B cell (primary cell): ENCODE data around the gene RILP. TPM values are rescaled to one million over a fixed set of nuclear protein-coding genes. Genes with fewer than 3 reads are reported as not detected.
A peak's percentile ranks its signal among the peaks of the same experiment; 100 is the strongest.

Experiments
- ATAC-seq: fragments of 200-7000 bp; cut with Tn5 transposase; one replicate; pipeline ENCODE4 v1.10.0; 2021; ENCODE audit warnings: low read depth, mild to moderate bottlenecking, moderate number of reproducible peaks, moderate library complexity
- CTCF ChIA-PET: fragments of 350-600 bp; sonication (Branson Sonifier 250); formaldehyde crosslinking; loops from one replicate; lab custom pipeline; 2021; ENCODE audit warnings: antibody characterized with exemption, inconsistent platforms; lab: Charles Lee
- POLR2A ChIA-PET: fragments of 350-600 bp; sonication (Branson Sonifier 250); formaldehyde crosslinking; loops from one replicate; lab custom pipeline; 2021; ENCODE audit warnings: antibody characterized with exemption; lab: Charles Lee
- DNase-seq: peaks from one replicate; pipeline ENCODE4 v3.0.0; 2013
- H2AFZ ChIP-seq: 2 replicates; pipeline ENCODE4 v1.6.1; 2012; ENCODE audit warnings: mild to moderate bottlenecking, low read depth, low read length; ENCODE audit not compliant: insufficient read depth, poor library complexity, severe bottlenecking
- H3K27ac ChIP-seq, 2 donors: 1 replicate in 1 of 2; 2 replicates in 1 of 2; pipeline ENCODE4 v1.5.1; 2012 to 2013; ENCODE audit warnings: low read length in 2 of 2, mild to moderate bottlenecking in 2 of 2, moderate library complexity in 1 of 2
- H3K27me3 ChIP-seq, 4 experiments: fragments of 200-600 bp in 1 of 4; sonication (generic) in 1 of 4; replicated peaks in 1 of 4; 1 replicate in 2 of 4; 2 replicates in 2 of 4; pipeline versions ENCODE4 v1.6.1 to v1.7.0; 2013 to 2016; ENCODE audit warnings: low read length in 3 of 4, mild to moderate bottlenecking in 2 of 4, mixed read lengths in 1 of 4, moderate library complexity in 1 of 4; ENCODE audit not compliant: insufficient read depth in 4 of 4, control insufficient read depth in 3 of 4; ENCODE audit errors: control extremely low read depth in 1 of 4
- H3K36me3 ChIP-seq, 2 experiments: replicated peaks in 1 of 2; 1 replicate in 1 of 2; 2 replicates in 1 of 2; pipeline versions ENCODE4 v1.6.1 to v1.7.1; 2013; ENCODE audit warnings: low read length in 1 of 2; ENCODE audit not compliant: insufficient read depth in 2 of 2, control insufficient read depth in 1 of 2; ENCODE audit errors: control extremely low read depth in 1 of 2, extremely low read depth in 1 of 2
- H3K4me1 ChIP-seq, 2 donors: fragments of 200-600 bp in 1 of 2; sonication (generic) in 1 of 2; 1 replicate in 1 of 2; 2 replicates in 1 of 2; pipeline versions ENCODE4 v1.5.1 to v1.6.1; 2013 to 2017; ENCODE audit warnings: low read length in 2 of 2; ENCODE audit not compliant: control insufficient read depth in 2 of 2, insufficient read depth in 2 of 2
- H3K4me2 ChIP-seq: replicated peaks from 2 replicates; pipeline ENCODE3; 2012; ENCODE audit warnings: mild to moderate bottlenecking, low read depth, low read length; ENCODE audit not compliant: poor library complexity, severe bottlenecking
- H3K4me3 ChIP-seq, 5 experiments: fragments of 200-600 bp in 1 of 5; sonication (generic) in 1 of 5; 1 replicate in 3 of 5; 2 replicates in 2 of 5; pipeline versions ENCODE4 v1.5.1 to v1.7.0; 2011 to 2016; ENCODE audit warnings: low read length in 4 of 5, mild to moderate bottlenecking in 4 of 5, low read depth in 2 of 5, control low read depth in 1 of 5, moderate library complexity in 1 of 5; ENCODE audit not compliant: insufficient read depth in 1 of 5; ENCODE audit errors: control extremely low read depth in 1 of 5, extremely low read depth in 1 of 5
- H3K79me2 ChIP-seq: fragments of 200-600 bp; sonication (generic); one replicate; pipeline ENCODE4 v1.6.0; 2016; ENCODE audit warnings: low read length; ENCODE audit not compliant: control insufficient read depth, insufficient read depth
- H3K9ac ChIP-seq: fragments of 200-600 bp; sonication (generic); 2 replicates; pipeline ENCODE4 v1.6.1; 2017; ENCODE audit warnings: mild to moderate bottlenecking, low read length, moderate library complexity
- H3K9me3 ChIP-seq, 3 donors: one replicate each; pipeline versions ENCODE4 v1.6.1 to v1.7.1; 2013; ENCODE audit warnings: low read length in 2 of 3; ENCODE audit not compliant: control insufficient read depth in 2 of 3, insufficient read depth in 1 of 3; ENCODE audit errors: control extremely low read depth in 1 of 3
- H4K20me1 ChIP-seq: 2 replicates; pipeline ENCODE4 v1.6.0; 2012; ENCODE audit warnings: mild to moderate bottlenecking, low read length; ENCODE audit not compliant: insufficient read depth, control insufficient read depth, poor library complexity, severe bottlenecking
- H3K27ac Mint-ChIP-seq: one replicate; pipeline ENCODE4 v1.8.0; 2021; ENCODE audit warnings: mixed read lengths
- H3K27me3 Mint-ChIP-seq: one replicate; pipeline ENCODE4 v1.8.0; 2021; ENCODE audit warnings: mixed read lengths
- H3K4me1 Mint-ChIP-seq: one replicate; pipeline ENCODE4 v1.8.0; 2021; ENCODE audit warnings: mixed read lengths
- H3K4me3 Mint-ChIP-seq: one replicate; pipeline ENCODE4 v1.8.0; 2021; ENCODE audit warnings: mixed read lengths
- H3K9me3 Mint-ChIP-seq: one replicate; pipeline ENCODE4 v1.8.0; 2022; ENCODE audit warnings: mixed read lengths; ENCODE audit not compliant: insufficient read depth
- CTCF ChIP-seq: fragments of 200-600 bp; IDR thresholded peaks from one replicate; pipeline ENCODE4 v1.8.0; 2022; ENCODE audit warnings: antibody characterized with exemption, mild to moderate bottlenecking
- EZH2 ChIP-seq: IDR thresholded peaks from 2 replicates; pipeline ENCODE4 v1.6.1; 2012; ENCODE audit warnings: borderline replicate concordance, low read depth, mild to moderate bottlenecking, moderate library complexity, low read length; ENCODE audit not compliant: insufficient read depth, poor library complexity, severe bottlenecking
- WGBS: methylation state at CpG from one replicate; pipeline ENCODE4 v1.1.5; 2013; ENCODE audit warnings: missing lambda C conversion rate; ENCODE audit not compliant: insufficient coverage; 5-methylcytosine and 5-hydroxymethylcytosine counted together
- intact Hi-C: fragments of 100-400 bp; cut with micrococcal nuclease; formaldehyde crosslinking; loops from one replicate; pipeline ENCODE4 v1.10.0; 2022
- polyA plus RNA-seq: library from polyadenylated mRNA; depleted of rRNA; stranded (reverse); fragments of >200 nt; gene quantifications from 2 replicates; pipeline ENCODE4 v1.2.3, GENCODE V29; 2012
- total RNA-seq, 2 donors: library from RNA; stranded (reverse); fragments of 120-200 nt in 1 of 2; gene quantifications; 1 replicate in 1 of 2; 2 replicates in 1 of 2; pipeline versions ENCODE4 v1.2.3 to v1.2.4, GENCODE V29; 2013 to 2022

The RILP gene
- total and polyA plus RNA-seq, 2 donors (not counting 1 experiment from before 2014, with no cell fraction given): 1.1 to 7.0 TPM

- CTCF ChIA-PET: interaction anchor here (0.8 to 1.7 kb wide), 6 partner anchors 8 to 243 kb away, joined by 3 to 8 read pairs (median 4); no protein-coding TSS in a partner anchor
- intact Hi-C loops: loop anchor here (1.0 to 2.0 kb wide), 2 partner anchors 15 to 21 kb away; partner anchors contain the start of gene SLC43A2
- H4K20me1 ChIP-seq: peaks cover 22% of the 10 kb centered on the region
- H3K9me3 ChIP-seq: no peaks in the 10 kb centered on the region
- H3K27ac ChIP-seq: no peak overlapping the region
- peaks cover 0 to 34% of the 10 kb centered on the region in 2 experiments for H3K36me3 ChIP-seq
- H3K4me2 ChIP-seq: no peak overlapping the region
- no peak for ATAC-seq
- no peak for DNase-seq
- no peak overlapping the region for H3K4me3 ChIP-seq
- Mint-ChIP-seq H3K27me3 (no peaks in the 10 kb centered on the region), H3K4me3 (peak overlapping the region; percentile 72), H3K27ac (peak overlapping the region; percentile 83), H3K9me3 (no peaks in the 10 kb centered on the region), H3K4me1 (peaks cover 27% of the 10 kb centered on the region)
- H2AFZ ChIP-seq: no peak overlapping the region
- peaks cover 22% of the 10 kb centered on the region for H3K79me2 ChIP-seq
- TF ChIP-seq EZH2: no peak
- no peak for TF ChIP-seq CTCF
- no peaks in the 10 kb centered on the region for H3K27me3 ChIP-seq
- peaks cover 0 to 19% of the 10 kb centered on the region in 2 donors for H3K4me1 ChIP-seq
- H3K9ac ChIP-seq: no peak overlapping the region
- POLR2A ChIA-PET: interaction anchor here (0.9 to 2.3 kb wide), 8 partner anchors 10 to 46 kb away, joined by 3 to 16 read pairs (median 4); partner anchors contain the start of genes PITPNA and SLC43A2
- 89% methylated on average over 5 of the region's 5 CpGs for WGBS
Observed at GRCh38 chr17:1607971-1608320, 41.7 kb downstream of the RILP start.

- H3K4me1 ChIP-seq: peaks cover 0 to 19% of the 10 kb centered on the region in 2 donors
- no peaks in the 10 kb centered on the region for H3K27me3 Mint-ChIP-seq
- peak overlapping the region; percentile 72 for H3K4me3 Mint-ChIP-seq
- H3K27me3 ChIP-seq: no peaks in the 10 kb centered on the region
- DNase-seq: peak; percentile 18
- ATAC-seq: no peak
- TF ChIP-seq EZH2 (no peak), CTCF (no peak)
- H3K36me3 ChIP-seq: peaks cover 0 to 29% of the 10 kb centered on the region in 2 experiments
- peak overlapping the region; percentile 37 for H3K4me2 ChIP-seq
- peak overlapping the region; percentile 83 for H3K27ac Mint-ChIP-seq
- H2AFZ ChIP-seq: no peak overlapping the region
- POLR2A ChIA-PET: interaction anchor here (0.6 to 2.3 kb wide), 9 partner anchors 8 to 32 kb away, joined by 4 to 16 read pairs (median 6); partner anchors contain the start of gene SLC43A2
- H3K27ac ChIP-seq: no peak overlapping the region
- peaks cover 26% of the 10 kb centered on the region for H4K20me1 ChIP-seq
- no peaks in the 10 kb centered on the region for H3K9me3 Mint-ChIP-seq
- peaks cover 27% of the 10 kb centered on the region for H3K4me1 Mint-ChIP-seq
- no peak overlapping the region for H3K4me3 ChIP-seq
- CTCF ChIA-PET: interaction anchor here (0.6 to 1.3 kb wide), 3 partner anchors 9 to 34 kb away, joined by 3 to 5 read pairs (median 3); no protein-coding TSS in a partner anchor
- H3K9me3 ChIP-seq: peaks cover 0 to 7% (median 0%) of the 10 kb centered on the region in 3 donors
- intact Hi-C loops: loop anchor here (2.0 kb wide), 1 partner anchor 22 kb away; the partner anchor contains the start of gene SLC43A2
- H3K9ac ChIP-seq: no peak overlapping the region
- 71% methylated on average over 23 of the region's 26 CpGs for WGBS
- H3K79me2 ChIP-seq: peaks cover 17% of the 10 kb centered on the region
Observed at GRCh38 chr17:1606352-1606985, 43.2 kb downstream of the RILP start.
